HG02763 (cell line): ENCODE results near the gene SNX21.
"Not testable (repeated sequence)": the region's sequence is repeated elsewhere in the genome, so short reads cannot be mapped to it uniquely, and the experiment has no call there.

Experiments used
- ATAC-seq: cut with Tn5 transposase; IDR thresholded peaks from one replicate; pipeline ENCODE4 v1.9.1; 2021; ENCODE audit warnings: mild to moderate bottlenecking, moderate library complexity; ENCODE audit not compliant: unreplicated experiment

SNX21 gene

DNA sequence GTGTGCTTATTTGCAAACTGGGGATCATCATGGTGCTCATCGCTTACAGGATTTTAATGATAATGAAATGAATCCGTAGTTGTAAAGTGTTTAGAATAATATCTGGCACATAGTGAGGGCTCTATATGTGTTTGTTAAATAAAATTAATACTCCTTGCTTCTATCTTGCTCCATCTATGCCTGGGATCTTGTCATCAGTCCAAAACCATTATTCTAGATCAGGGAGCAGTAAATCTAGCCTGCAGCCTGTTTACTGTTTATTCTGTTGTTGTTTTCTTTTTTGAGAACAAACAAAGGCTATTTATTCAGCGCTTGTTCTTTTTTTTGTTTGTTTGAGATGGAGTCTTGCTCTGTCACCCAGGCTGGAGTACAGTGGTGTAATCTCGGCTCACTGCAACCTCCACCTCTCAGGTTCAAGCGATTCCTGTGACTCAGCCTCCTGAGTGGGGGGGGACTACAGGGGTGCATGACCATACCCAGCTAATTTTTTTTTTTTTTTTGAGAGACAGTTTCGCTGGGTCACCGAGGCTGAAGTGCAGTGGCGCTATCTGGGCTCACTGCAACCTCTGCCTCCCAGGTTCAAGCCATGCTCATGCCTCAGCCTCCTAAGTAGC lies 15.5 kb downstream of the SNX21 start:
- no peak for ATAC-seq

DNA sequence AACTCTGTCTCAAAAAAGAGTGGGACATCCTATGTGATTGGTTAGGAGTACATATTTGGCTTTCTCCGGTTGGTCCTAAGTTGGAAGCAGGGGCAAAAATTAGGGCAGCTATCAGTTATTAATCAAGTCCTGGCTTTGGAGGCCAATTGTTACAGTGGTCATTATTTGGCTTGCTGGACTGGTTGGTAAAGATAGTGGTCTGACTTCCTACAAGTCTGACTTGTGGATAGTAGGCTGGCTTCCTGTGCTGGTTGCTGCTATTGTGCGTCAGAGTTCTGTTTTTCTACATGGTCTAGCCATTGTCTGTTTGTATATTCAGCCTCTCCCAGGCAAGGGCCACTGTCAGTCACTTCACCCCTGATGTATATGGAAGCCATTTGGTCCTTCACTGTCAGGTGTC lies 16.6 kb downstream of the SNX21 start:
- ATAC-seq, result no peak

DNA sequence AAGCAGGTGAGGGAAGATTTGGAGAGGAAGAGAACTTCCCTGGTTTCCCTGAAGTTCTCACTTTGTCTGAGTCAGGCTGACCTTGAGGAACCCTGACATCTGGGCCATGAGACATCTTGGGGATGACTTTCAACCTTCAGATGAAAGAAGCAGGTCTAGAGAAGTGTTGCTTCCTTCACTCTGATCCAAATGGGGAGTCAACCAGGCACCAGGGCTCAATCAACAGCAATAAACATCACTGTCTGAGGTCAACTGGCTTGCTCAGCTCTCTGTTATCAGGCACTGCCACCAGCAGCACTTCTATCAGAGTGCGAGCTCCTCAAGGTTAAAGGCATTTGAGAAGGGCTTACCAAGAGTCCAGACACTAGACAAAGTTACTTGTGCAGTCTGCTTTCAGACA lies 17.3 kb downstream of the SNX21 start:
- ATAC-seq, result no peak

DNA sequence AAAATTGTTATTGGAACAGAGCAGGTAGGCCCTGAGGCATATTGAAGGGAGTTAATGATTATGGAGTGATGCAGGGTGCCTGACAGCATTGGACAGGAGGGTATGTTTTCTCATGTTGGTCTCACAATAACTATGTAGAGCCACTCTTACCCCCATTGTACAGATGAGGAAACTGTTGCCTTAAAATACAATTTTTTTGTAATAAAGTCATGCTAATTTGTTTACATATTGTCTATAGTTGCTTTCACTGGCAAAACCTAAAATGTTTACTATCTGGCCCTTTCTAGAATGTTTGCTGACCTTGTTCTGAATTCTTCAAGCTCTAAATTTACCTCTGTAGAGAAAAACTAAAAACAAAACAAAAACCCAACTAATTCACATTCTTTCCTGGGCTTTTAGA lies 17.9 kb downstream of the SNX21 start:
- ATAC-seq, result no peak

DNA sequence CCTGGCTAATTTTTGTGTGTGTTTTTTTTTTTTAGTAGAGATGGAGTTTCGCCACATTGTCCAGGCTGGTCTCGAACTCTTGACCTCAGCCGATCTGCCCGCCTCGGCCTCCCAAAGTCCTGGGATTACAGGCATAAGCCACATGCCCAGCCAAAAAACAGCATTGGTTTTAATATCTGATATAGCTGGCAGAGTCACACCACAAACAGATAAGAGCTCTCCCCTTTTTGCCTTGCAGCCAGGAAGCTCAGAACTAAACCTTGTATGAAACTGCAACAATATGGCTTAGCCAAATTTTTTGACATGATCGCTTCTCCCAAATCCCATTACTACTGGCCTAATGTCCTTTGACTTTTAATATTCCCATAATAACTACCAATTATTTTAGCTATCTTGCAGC lies 18.7 kb downstream of the SNX21 start:
- ATAC-seq, result no peak

DNA sequence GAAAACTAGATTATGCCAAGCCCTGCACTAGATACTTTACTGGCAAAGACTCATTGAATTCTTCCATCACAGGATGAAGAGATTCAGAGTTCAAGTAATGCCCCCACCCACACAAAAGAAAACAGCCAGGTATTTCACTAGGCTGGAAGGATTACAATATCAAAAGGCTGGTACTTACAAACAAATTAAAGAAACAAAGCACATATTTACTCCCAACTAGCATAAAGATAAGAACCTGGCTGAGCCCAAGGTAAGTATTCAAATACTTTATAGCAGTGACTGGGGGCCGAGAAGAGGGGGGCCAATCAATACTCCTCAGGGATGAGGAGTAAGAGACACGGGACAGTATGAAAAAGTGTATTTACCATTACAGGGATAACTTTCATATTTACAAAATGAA lies 19.9 kb downstream of the SNX21 start:
- no peak for ATAC-seq

DNA sequence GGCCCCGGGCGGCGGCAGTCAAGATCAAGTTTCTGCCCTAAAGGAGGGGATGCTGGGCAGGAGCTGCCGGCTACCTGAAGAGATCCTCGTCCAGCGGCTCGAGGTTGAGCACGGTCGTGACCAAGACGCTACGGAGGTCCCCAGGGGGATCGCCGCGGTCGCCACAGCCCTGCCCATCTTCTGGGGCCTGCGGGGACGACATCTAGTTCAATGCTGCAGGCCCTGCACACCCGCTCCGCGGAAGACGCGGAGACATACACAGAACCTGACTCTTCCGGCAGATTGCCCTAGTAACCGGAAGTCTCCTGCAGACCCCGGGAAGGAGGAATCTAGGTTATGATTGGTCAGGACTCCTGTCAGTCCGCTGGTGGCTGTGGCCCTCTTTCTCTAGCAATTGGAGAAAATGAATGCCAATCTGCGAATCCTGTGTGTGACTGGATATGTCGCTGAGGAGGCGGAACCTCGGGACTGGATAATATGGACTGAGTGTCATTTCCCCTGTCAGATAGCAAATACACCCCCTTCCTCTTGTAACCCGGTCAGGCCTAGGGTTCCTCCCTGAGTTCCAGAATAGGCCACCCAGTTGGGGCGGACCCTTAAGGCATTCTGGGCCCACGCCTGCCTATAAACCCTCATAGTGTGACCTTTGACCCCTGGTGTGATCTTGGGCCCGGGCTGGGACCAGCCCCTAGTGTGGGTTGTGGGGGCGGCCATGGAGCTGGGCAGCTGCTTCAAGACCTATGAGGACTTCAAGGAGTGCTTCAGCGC lies 23.7 kb downstream of the SNX21 start, which contains the start of the genes ACOT8 and ZSWIM3:
ACOT8 (minus strand) TSS at position 279 of the 768 bp plus-strand sequence; CDS start at position 202, 77 bp downstream.
ZSWIM3 (plus strand) TSS at position 501 of the 768 bp plus-strand sequence; CDS start at position 713, 212 bp downstream.
- ATAC-seq, result peak; percentile 98

DNA sequence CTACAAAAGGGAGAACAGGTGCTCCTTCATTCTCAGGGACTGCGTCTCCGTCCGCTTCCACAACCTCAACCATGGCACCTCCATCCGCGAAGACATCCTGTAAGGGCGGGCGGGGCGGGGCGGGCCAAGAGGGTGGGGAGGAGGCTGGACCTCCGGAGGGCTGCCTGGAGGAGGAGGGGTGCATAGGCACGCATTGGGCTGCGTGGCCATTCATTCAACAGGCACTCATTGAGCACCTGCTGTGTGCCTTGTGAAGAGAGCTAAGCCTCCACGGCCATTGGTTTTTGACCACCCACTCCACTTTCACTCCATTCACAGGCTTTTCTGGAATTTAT lies 24.2 kb downstream of the SNX21 start:
- ATAC-seq, result no peak

DNA sequence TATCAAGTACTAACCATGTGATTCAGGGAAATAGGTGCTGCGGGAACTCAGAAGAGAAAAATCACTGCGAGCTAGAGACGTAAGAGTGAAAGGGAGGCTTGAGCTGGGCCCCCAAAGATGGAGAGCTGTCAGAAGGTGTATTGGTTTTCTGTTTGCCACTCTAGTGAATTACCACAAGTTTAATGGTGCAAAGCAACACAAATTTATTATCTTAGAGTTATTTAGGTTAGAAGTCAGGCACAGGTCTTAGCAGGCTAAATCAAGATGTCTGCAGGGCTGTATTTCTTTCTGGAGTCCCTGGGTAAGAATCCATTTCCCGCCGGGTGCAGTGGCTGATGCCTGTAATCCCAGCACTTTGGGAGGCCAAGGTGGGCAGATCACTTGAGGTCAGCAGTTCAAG lies 26.3 kb downstream of the SNX21 start:
- ATAC-seq, result no peak

DNA sequence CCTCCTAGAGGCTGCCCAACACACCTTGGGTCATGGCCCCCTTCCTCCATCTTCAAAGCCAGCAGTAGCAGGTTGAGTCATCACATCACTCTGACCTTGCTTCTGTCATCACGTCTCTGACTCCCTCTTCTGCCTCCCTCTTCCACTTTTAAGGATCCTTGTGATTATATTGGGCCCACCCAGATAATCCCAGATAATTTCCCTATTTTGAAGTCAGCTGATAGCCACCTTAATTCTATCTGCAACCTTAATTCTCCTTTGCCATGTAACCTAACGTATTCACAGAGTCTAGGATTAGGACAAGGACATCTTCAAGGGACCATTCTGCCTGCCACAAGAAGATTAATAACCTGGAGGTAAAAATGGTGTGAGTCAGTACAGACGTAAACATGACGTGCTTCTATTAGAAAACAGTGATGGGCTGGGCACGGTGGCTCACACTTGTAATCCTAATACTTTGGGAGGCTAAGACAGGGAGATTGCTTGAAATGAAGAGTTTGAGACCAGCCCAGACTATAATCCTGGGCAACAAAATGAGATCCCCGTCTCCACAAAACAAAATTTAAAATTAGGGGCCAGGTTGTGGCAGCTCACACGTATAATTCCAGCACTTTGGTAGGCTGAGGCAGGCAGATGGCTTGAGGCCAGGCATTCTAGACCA lies 27.1 kb downstream of the SNX21 start:
- no peak for ATAC-seq

DNA sequence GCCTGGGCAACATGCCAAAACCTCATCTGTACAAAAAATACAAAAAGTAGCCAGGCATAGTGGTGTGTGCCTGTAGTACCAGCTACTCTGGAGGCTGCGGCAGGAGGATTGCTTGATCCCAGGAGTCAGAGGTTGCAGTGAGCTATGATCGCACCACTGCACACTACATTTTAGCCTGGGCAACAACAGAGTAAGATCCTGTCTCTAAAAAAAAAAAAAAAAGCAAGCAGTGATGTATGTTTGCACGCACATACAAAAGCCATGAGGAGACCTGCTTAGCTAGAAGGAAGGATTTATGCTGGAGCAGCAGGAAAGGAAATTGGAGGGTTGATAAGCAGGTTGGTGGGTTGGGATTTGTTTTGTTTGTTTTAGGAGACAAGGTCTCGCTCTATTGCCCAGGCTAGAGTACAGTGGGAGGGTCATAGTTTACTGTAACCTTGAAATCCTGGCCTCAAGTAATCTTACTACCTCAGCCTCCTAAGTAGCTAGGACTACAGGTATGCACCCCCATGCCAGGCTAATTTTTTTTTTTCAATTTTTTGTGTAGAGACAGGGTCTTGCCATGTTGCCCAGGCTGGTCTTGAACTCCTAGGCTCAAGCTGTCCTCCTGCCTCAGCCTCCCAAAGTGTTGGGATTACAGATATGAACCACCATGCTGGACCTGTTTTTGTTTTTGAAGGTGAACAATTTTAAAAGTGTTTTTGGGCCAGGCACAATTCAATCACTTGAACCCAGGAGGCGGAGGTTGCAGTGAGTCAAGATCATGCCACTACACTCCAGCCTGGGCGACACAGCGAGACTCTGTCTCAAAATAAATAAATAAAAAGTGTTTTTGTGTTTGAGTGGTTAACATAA lies 27.8 kb downstream of the SNX21 start:
- no peak for ATAC-seq

DNA sequence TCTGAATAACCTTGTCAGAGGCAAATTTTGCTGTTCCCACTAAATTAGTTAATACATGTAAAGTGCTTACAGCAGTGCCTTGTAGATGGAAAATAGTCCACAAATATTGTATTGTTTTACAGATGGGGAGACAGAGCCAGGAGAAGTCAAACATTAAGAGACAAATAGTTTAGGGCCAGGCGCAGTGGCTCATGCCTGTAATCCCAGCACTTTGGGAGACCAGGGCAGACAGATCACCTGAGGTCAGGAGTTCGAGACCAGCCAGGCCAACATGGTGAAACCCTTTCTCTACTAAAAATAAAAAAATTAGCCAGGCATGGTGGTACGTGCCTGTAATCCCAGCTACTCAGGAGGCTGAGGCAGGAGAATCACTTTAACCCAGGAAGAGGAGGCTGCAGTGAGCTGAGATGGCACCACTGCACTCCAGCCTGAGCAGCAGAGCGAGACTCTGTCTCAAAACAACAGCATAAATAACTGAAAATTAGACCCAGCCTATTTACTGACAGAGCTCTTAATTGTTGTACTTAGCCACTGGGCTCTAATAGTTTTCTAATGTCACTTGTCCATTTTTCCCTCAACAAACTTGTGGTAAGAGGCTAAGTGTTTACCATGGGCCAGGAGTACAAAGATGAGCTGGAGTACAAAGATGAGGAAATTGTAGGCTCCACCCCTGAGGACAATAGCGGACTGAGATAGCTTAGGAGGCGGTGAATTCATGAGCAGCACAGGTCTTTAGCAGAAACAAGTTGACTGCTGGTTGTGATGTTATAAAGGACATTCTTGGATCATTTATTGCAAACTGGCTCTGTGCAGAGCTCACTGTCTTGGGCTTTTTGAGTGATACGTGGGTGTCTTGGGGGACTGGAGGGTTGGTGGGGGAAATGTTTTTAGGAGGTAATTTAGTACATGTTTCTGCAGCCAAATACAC lies 30.2 kb downstream of the SNX21 start:
- ATAC-seq, result no peak

DNA sequence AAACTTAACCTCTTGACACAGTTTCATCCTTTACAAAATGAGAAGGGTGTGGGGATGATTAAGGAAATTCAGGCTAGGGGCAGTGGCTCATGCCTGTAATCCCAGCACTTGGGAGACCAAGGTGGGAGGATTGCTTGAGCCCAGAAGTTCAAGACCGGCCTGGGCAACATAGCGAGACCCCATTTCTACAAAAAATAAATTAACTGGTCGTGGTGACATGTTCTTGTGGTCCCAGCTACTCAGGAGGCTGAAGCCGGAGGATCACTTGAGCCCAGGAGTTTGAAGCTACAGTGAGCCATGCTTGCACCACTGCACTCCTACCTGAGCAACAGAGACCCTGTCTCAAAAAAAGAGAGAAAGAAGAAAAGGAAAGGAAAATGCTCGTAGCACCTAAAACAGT lies 32.9 kb downstream of the SNX21 start:
- no peak for ATAC-seq

DNA sequence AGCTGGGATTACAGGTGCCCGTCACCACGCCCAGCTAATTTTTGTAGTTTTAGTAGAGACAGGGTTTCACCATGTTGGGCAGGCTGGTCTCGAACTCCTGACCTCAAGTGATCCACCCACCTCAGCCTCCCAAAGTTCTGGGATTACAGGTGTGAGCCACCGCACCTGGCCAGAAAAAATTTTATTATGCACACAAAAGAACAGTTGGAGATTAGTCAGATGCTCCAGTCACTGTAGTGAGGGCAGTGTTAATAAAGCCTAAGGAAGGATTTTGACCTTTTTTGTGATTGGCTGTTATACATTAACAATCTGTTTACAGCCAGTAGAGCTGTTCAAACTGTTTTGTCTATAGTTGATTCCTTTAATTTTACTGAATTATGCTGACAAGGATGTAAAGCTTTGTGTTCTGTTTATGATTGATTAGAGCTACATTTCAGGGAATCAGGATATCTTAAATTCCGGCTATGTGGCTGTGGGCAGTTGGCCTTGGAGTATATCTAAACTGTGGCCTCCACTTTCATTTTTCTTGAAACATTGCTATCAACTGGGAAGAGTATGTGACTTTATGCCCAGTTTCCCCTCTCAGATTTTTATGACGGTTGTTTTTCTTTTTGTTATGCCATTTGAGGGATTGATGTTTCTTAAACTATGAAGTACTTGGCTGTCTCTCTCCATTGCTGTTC lies 33.7 kb downstream of the SNX21 start:
- ATAC-seq, result no peak

DNA sequence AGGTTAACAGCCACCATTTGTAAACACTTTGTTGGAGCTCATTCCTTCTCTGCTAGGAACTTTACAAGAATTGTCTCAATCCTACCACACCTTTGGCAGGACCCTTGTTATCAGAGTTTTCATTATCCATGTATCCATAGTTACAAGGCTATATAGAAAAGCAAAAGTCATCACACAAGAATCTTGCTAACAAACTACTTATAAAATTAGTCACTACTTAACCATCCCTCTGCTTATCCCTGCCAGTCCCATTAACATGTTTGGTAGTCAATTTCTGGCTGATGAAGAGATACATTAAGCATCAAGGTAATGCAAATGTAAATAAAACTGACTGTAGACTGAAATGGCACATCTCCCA lies 34.2 kb downstream of the SNX21 start:
- ATAC-seq, result no peak

DNA sequence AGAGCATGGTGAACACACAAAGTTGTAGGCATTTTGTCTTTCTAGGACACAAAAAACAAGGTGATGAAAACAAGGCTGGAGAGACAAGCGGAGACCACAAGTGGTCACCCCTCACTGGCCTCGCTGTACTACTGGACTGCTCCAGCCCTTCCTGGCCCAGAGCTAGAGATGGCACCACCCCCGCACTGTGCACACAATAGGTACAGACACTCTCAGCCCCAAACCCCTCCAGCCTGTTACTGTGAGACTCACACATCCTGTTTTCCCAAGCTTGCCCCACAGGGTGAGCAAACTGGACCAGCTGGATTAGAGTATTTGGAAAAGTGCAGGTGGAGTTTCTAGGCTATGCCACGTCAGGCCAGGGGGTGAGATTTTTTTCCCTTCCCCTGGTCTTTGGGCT lies 39.0 kb downstream of the SNX21 start:
- ATAC-seq, result no peak

DNA sequence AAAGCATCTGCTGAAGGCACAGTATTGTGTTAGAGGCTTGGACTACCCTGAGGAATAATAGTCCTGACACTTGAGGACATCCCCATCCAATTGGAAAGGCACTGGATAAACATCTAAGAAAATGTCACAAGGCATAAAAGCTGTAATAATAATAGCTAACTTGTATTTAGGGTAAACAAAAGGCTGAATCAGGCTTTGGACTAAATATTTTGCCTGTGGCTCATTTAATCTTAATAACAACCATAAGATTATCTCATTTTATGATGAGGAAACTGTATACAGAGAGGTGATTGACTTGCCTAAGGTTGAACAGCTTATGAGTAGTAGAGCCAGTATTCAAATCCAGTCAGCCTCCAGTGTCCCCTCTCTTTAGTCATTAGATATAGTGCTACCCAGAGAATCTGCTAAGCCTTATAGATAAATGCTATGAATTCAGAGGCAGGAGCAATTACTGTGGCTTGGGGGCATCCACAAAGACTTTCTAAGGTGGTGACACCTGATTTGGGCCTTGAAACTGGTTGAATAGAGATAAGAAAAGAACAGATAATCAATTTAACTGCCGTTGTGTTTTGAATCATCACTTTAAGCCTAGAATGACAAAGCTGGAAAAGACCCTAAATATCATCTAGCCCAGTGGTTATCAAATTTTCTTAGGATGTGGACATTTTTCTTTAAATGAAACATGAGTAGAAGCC lies 40.0 kb downstream of the SNX21 start:
- ATAC-seq, result no peak

DNA sequence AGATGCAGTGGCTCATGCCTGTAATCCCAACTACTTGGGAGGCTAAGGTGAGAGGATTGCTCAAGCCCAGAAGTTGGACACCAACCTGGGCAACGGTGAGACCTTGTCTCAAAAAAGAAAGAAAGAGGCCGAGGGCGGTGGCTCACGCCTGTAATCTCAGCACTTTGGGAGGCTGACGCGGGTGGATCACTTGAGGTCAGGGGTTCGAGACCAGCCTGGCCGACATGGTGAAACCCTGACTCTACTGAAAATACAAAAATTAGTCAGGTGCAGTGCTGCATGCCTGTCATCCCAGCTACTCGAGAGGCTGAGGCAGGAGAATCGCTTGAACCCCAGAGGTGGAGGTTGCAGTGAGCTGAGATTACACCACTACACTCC lies 40.5 kb downstream of the SNX21 start:
- not testable (repeated sequence) for ATAC-seq

DNA sequence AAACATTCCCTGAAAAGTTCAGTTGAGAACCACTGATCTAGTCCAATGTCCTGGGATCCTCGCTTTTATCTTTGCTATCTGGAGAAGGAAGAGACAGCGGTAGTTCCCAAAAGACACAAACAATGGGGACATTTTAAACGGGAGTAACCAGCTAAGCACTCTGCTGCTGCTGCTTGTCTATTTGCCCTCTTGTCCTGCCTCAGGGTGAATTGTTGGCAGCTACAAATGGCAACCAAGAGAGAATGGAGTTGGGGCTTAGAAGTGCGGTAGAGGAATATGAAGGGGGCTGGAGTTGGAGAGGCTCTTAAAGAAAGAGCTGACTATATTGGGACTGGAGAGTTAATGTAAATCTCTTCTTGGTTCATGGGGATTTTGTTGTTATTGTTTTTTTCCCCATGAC lies 41.0 kb downstream of the SNX21 start:
- no peak for ATAC-seq
